Measurements from ENCODE around the gene FKBP9.

Gene FKBP9

GRCh38 chr7:33012364-33012763 lies 55.1 kb downstream of the FKBP9 start:
- no peak for DNase-seq

GRCh38 chr7:33024189-33024757 lies 67.0 kb downstream of the FKBP9 start:
- no peak for DNase-seq

- no peak for DNase-seq
These were observed 78.5 kb downstream of the FKBP9 start for GRCh38 chr7:33035776-33036175.

- no peak for DNase-seq
These were observed 81.4 kb downstream of the FKBP9 start for GRCh38 chr7:33038639-33039038.

GRCh38 chr7:33039257-33039902 lies 82.1 kb downstream of the FKBP9 start:
- DNase-seq: no peak

- no peak for DNase-seq
These were observed 82.7 kb downstream of the FKBP9 start for GRCh38 chr7:33039903-33040292.

GRCh38 chr7:33040803-33041516 lies 83.7 kb downstream of the FKBP9 start:
- peak; percentile 23 for DNase-seq

- no peak for DNase-seq
These were observed 84.6 kb downstream of the FKBP9 start for GRCh38 chr7:33041631-33042428.

- no peak for DNase-seq
These were observed 86.5 kb downstream of the FKBP9 start for GRCh38 chr7:33043501-33044400.

- DNase-seq: no peak
These were observed 87.1 kb downstream of the FKBP9 start for GRCh38 chr7:33044401-33044718.

- no peak for DNase-seq
These were observed 87.7 kb downstream of the FKBP9 start for GRCh38 chr7:33044986-33045385.

- DNase-seq: no peak
These were observed 91.0 kb downstream of the FKBP9 start for GRCh38 chr7:33048257-33048656.

- DNase-seq: no peak
These were observed 91.5 kb downstream of the FKBP9 start for GRCh38 chr7:33048704-33049103.

- DNase-seq: no peak
These were observed 93.5 kb downstream of the FKBP9 start for GRCh38 chr7:33050535-33051318.

- no peak for DNase-seq
These were observed 96.5 kb downstream of the FKBP9 start for GRCh38 chr7:33053721-33054120.

- no peak for DNase-seq
These were observed 97.2 kb downstream of the FKBP9 start for GRCh38 chr7:33054261-33054964.

GRCh38 chr7:33055158-33055557 lies 97.9 kb downstream of the FKBP9 start:
- DNase-seq: no peak
